Measurements from ENCODE around the gene SNX14. TPM values are rescaled to one million over a fixed set of nuclear protein-coding genes. Genes with fewer than 3 reads are reported as not detected.

The SNX14 gene
- total RNA-seq, 4 donors from 2014 or later: 50.8 to 97.3 (median 76.9) TPM

- DNase-seq (ENCODE audit: low spot score in 2 of 2): no peak
- H3K36me3 ChIP-seq: peaks cover 0 to 80% (median 4%) of the 10 kb centered on the region in 3 donors
Measured at GRCh38 chr6:85620308-85620707, 26.6 kb upstream of the SNX14 start.

GRCh38 chr6:85614780-85615179, 21.1 kb upstream of the SNX14 start:
- H3K4me1 ChIP-seq: no peaks in the 10 kb centered on the region
- no peak overlapping the region for H3K4me3 ChIP-seq
- 96 to 98% methylated on average over 17 of the region's 17 CpGs for WGBS, 2 donors
- no peak for DNase-seq (ENCODE audit: low spot score in 2 of 2)
- peaks cover 0 to 89% (median 15%) of the 10 kb centered on the region in 3 donors for H3K36me3 ChIP-seq
- TF ChIP-seq POLR2A (IDR thresholded peaks at IDR 0.05) (no peak), CTCF (IDR thresholded peaks at IDR 0.05) (no peak), EP300 (IDR thresholded peaks at IDR 0.05) (no peak)
- H3K27ac ChIP-seq: no peak overlapping the region
- no peaks in the 10 kb centered on the region for H3K9me3 ChIP-seq
- H3K27me3 ChIP-seq: no peaks in the 10 kb centered on the region

More at GRCh38 chr6:85620308-85620707, 26.6 kb upstream of the SNX14 start:
- H3K4me3 ChIP-seq: no peak overlapping the region
- H3K9me3 ChIP-seq: no peaks in the 10 kb centered on the region
- TF ChIP-seq EP300 (IDR thresholded peaks at IDR 0.05) (no peak), POLR2A (IDR thresholded peaks at IDR 0.05) (no peak), CTCF (IDR thresholded peaks at IDR 0.05) (no peak)
- peaks cover 0 to 8% (median 0%) of the 10 kb centered on the region in 4 donors for H3K4me1 ChIP-seq
- 87 to 91% methylated on average over 2 of the region's 2 CpGs for WGBS, 2 donors
- H3K27ac ChIP-seq: no peak overlapping the region
- no peaks in the 10 kb centered on the region for H3K27me3 ChIP-seq

DNA sequence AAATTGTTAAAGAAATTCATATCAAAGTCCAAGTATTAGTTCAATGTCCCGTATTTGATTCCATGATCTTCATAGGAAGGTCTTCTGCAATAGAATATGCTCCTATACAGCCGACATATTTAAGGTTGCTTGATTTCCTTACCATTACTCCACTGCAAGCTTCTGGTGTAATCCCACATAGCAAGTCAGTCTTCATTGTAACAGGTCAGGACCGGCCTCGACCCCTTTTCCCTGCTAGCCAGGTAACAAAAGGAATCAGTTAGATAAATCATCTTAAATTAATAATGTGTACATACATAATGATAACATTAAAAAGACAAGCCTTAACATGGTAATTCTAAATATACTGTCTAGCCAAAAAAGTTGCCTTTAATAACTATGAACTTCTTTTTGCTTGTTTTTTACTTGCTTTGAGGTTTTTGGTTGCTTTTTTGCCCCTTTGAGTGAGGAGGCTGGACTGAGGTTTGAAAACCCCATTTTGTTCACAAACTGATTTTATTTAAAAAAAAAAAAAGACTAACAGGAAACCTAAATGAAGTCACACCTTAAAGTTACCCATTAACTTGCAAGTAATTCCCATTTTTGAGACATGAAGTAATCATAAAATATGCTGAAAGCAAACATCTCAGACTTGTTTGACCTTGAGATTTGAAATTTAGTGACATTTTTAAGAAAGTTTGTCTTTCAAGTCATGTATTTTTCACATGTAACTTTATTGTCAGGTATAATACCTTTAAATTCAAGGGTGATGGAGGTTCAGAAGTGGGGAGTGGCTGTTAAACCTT, 19.2 kb upstream of the SNX14 start:
- DNase-seq (ENCODE audit: low spot score in 2 of 2): no peak
- Histone ChIP-seq H3K27me3 (no peaks in the 10 kb centered on the region), H3K4me1 (no peaks in the 10 kb centered on the region), H3K4me3 (no peak overlapping the region), H3K27ac (no peak overlapping the region), H3K36me3 (peaks cover 0 to 70% (median 11%) of the 10 kb centered on the region in 3 donors), H3K9me3 (no peaks in the 10 kb centered on the region)
- no peak for TF ChIP-seq POLR2A (IDR thresholded peaks at IDR 0.05)
- no peak for TF ChIP-seq CTCF (IDR thresholded peaks at IDR 0.05)
- no peak for TF ChIP-seq EP300 (IDR thresholded peaks at IDR 0.05)
- 96 to 99% methylated on average over 4 of the region's 4 CpGs for WGBS, 2 donors

DNA sequence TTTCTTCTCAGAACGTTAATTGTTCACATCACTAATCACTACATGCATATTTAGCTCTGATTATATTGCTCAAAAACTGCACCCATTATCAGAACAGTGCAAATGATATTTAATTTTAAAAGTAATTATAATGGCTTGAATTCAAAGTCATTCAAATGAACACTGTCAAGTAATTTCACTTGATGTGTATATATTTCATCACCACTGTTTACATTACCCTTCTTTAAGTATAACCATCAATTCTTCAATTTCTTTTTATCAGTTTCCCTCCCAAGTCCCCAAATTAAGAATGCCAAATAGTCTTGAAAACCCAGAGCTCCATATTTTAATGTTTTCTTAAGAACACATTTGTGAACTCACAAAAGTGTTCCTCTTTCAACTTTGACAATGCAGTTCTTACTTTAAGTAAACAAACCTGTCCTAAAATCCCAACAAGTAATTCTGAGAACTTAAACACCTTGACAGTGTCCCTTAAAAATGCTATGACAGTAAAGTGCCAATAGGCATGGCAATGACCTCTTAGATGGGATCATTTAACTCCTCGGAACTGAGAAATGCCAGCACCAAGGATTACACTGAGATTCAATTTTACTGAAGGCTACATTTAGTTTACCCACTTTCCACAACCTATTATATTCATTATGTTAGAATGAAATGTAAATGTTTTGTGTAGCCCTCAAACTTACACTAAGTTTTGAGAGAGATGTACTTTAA, 16.7 kb upstream of the SNX14 start:
- WGBS, 2 donors: 80 to 81% methylated on average over 2 of the region's 2 CpGs
- H3K36me3 ChIP-seq: peaks cover 0 to 47% (median 11%) of the 10 kb centered on the region in 3 donors
- no peak for DNase-seq (ENCODE audit: low spot score in 2 of 2)
- TF ChIP-seq CTCF (IDR thresholded peaks at IDR 0.05) (no peak), POLR2A (IDR thresholded peaks at IDR 0.05) (no peak), EP300 (IDR thresholded peaks at IDR 0.05) (no peak)
- H3K27me3 ChIP-seq: no peaks in the 10 kb centered on the region
- H3K27ac ChIP-seq: no peak overlapping the region
- no peaks in the 10 kb centered on the region for H3K9me3 ChIP-seq
- H3K4me3 ChIP-seq: no peak overlapping the region
- no peaks in the 10 kb centered on the region for H3K4me1 ChIP-seq

DNA sequence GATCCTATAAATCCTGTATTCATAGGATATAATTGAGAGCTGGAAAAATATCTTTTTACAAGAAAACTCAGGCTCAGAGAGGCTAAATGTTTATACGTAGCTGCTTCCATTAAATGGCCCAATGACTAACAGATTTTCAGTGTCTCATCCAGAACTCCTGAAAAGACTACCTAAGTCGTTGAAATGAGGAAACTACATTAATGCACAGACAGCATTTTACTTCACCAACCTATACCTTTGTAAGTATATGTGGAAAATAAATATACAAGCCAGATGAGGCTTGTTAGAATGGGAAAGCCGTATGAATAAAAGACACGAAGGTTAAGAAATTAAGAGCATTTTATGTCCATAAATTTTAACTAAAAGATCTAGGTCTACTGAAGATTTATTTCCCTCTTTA, 8.4 kb upstream of the SNX14 start:
- 82 to 91% methylated on average over 4 of the region's 4 CpGs for WGBS, 2 donors
- Histone ChIP-seq H3K36me3 (peaks cover 0 to 21% (median 0%) of the 10 kb centered on the region in 3 donors), H3K4me1 (no peaks in the 10 kb centered on the region), H3K27me3 (no peaks in the 10 kb centered on the region), H3K27ac (no peak overlapping the region), H3K4me3 (no peak overlapping the region), H3K9me3 (no peaks in the 10 kb centered on the region)
- TF ChIP-seq POLR2A (IDR thresholded peaks at IDR 0.05) (no peak), CTCF (IDR thresholded peaks at IDR 0.05) (no peak), EP300 (IDR thresholded peaks at IDR 0.05) (no peak)
- no peak for DNase-seq (ENCODE audit: low spot score in 2 of 2)
